Measurements from ENCODE around the gene SIRT3.

The SIRT3 gene

GRCh38 chr11:215581-216037, 20.5 kb downstream of the SIRT3 start:
- DNase-seq (ENCODE audit: low read depth, low spot score), result no peak

GRCh38 chr11:214083-214482, 22.1 kb downstream of the SIRT3 start:
- no peak for DNase-seq (ENCODE audit: low read depth, low spot score)

- no peak for DNase-seq (ENCODE audit: low read depth, low spot score)
These were observed 23.0 kb downstream of the SIRT3 start for GRCh38 chr11:213111-213510.

GRCh38 chr11:212150-213100, 23.7 kb downstream of the SIRT3 start:
- DNase-seq (ENCODE audit: low read depth, low spot score), result no peak

- no peak for DNase-seq (ENCODE audit: low read depth, low spot score)
These were observed 24.4 kb downstream of the SIRT3 start for GRCh38 chr11:211741-212140.

- no peak for DNase-seq (ENCODE audit: low read depth, low spot score)
These were observed 24.8 kb downstream of the SIRT3 start for GRCh38 chr11:211295-211694.

- DNase-seq (ENCODE audit: low read depth, low spot score), result no peak
These were observed 25.4 kb downstream of the SIRT3 start for GRCh38 chr11:210803-211180.

- DNase-seq (ENCODE audit: low read depth, low spot score), result peak; percentile 56
These were observed 25.9 kb downstream of the SIRT3 start for GRCh38 chr11:210122-210802.

GRCh38 chr11:209275-210121, 26.6 kb downstream of the SIRT3 start:
- no peak for DNase-seq (ENCODE audit: low read depth, low spot score)

- DNase-seq (ENCODE audit: low read depth, low spot score), result no peak
These were observed 27.3 kb downstream of the SIRT3 start for GRCh38 chr11:208917-209260.

- DNase-seq (ENCODE audit: low read depth, low spot score), result peak; percentile 77
These were observed 27.8 kb downstream of the SIRT3 start for GRCh38 chr11:208181-208916.

GRCh38 chr11:207863-208180, 28.3 kb downstream of the SIRT3 start:
- no peak for DNase-seq (ENCODE audit: low read depth, low spot score)

- peak; percentile 99 for DNase-seq (ENCODE audit: low read depth, low spot score)
These were observed 28.8 kb downstream of the SIRT3 start, which contains the start of the genes BET1L and RIC8A for GRCh38 chr11:207208-207862. TSS of gene BET1L (minus strand) at chr11:207399. CDS start at chr11:207321, 78 bp downstream. TSS of gene RIC8A (plus strand) at chr11:207708. CDS start at chr11:208855, 1,147 bp downstream.

GRCh38 chr11:206526-207207, 29.5 kb downstream of the SIRT3 start:
- DNase-seq (ENCODE audit: low read depth, low spot score), result no peak

- no peak for DNase-seq (ENCODE audit: low read depth, low spot score)
These were observed 30.1 kb downstream of the SIRT3 start for GRCh38 chr11:206002-206384.

GRCh38 chr11:205221-206001, 30.7 kb downstream of the SIRT3 start:
- DNase-seq (ENCODE audit: low read depth, low spot score), result no peak

- no peak for DNase-seq (ENCODE audit: low read depth, low spot score)
These were observed 31.5 kb downstream of the SIRT3 start for GRCh38 chr11:204587-205109.

GRCh38 chr11:203945-204586, 32.1 kb downstream of the SIRT3 start:
- DNase-seq (ENCODE audit: low read depth, low spot score), result no peak

Measured in ELF-1 (cell line).